CD4-positive, alpha-beta T cell treated with Interleukin-4 for 4 hours (primary cell): ENCODE data around the gene SYNC.
A peak's percentile ranks its signal among the peaks of the same experiment; 100 is the strongest.
"Not testable (repeated sequence)": the region's sequence is repeated elsewhere in the genome, so short reads cannot be mapped to it uniquely, and the experiment has no call there.

Experiments
- DNase-seq: peaks from one replicate; pipeline ENCODE4 v3.0.0-alpha.2; 2020

The SYNC gene

DNA sequence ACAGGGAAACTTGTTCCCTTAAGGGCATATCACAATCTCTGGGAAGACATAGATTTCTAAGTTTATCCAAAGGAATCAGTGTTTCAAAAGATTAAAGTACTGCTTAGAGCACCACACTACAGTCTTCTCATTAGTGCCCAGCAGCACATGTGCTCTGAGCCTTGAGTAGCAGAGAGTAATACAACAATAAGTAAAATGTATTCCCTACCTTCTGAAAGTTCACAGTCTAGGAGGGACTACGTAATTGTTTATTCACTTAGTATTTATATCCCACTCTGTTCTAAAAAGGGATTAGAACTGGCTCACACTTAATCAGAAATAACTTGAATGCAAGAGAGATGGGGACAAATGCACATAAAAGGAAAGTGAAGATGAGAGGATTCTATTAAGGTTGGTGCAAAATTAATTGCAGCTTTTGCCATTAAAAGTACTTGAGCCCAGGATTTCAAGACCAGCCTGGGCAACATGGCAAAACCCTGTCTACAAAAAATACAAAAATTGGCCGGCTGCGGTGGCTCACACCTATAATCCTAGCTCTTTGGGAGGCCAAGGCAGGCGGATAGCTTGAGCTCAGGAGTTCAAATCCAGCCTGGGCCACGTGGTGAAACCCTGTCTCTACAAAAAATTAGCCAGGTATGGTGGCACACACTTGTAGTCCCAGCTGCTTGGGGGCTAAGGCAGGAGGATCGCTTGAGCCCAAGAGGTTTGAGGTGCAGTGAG is 9.0 kb downstream of the SYNC start:
- DNase-seq = no peak

DNA sequence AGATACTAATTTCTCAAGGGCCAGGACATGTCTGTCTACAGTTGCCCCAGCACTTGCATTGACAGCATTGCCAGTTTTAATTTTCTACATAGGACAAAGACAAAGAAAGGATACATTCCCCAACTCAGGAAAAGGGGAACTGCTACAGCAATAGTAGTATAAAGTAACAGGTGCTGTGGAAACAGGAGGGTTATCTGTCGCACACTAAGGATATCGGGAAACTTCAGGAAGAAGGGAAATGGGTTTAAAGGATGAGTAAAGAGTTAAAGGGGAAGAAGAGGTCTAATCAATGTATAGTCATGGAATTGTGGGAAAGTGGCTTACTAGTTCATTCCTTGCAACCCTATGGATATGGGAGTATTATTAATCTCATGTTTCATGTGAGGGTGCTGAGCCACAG is 16.2 kb downstream of the SYNC start:
- DNase-seq = no peak

DNA sequence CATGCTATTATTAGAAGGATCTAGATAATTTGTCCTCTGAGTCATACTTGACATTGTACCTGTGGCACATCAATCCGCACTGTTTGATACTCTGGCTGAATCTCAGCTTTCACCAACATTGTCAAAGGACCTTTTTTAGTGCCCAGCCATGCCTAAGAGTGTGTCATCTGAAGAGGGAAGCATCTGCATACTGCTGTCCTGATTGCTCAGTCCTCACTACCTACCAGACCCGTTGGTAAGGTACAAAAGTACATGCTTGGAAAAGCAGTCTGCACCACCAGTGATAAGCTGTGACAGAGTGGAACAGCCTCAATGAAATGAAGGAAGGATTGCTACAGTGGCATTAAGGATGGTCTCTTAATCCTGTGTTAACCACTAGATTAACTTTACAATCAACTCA is 17.1 kb downstream of the SYNC start:
- no peak for DNase-seq

DNA sequence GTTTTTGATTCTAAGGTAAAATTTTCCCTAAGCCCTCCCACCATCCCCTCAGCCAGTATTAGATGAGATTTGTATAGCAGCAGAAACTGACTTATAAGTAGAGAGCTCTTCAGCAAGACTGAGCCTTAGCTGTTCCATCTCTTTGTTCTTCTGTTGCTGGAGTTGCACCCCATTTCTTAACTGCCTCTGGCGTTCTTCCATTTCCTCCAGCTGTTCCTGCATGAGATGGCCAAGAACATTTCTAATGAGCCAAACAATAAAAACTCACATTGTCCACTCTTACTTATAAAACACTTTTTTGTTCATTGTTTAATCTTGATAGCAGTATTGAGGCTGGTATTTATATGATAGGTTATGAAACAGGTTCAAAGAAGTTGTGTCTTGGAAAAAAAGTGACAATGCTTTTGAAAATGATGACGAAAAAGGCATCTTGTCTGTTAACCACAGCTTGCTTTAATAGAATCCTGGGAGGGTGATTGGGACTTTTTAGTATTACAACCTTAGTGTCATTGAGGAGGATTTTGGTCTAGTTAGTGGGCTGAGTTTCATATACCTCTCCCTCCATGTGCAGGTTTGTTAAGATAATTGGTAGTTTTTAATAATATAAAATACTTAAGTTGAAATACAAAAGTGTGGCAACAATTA is 18.3 kb downstream of the SYNC start:
- no peak for DNase-seq

DNA sequence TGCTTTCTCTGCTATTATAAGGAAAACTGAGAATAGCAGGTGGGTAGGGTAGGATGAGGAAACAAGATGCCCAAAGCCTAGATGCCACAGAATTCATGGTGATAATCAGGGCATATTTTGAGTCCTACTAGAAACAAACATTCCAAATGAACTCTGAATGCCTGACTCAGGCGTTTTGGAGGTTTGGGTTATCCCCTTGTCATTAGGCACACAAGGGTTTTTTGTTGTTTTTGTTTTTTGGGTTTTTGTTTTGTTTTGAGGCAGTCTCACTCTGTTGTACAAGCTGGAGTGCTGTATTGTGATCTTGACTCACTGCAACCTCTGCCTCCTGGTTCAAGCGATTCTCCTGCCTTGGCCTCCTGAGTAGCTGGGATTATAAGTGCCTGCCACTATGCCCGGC is 19.2 kb downstream of the SYNC start:
- DNase-seq = no peak

DNA sequence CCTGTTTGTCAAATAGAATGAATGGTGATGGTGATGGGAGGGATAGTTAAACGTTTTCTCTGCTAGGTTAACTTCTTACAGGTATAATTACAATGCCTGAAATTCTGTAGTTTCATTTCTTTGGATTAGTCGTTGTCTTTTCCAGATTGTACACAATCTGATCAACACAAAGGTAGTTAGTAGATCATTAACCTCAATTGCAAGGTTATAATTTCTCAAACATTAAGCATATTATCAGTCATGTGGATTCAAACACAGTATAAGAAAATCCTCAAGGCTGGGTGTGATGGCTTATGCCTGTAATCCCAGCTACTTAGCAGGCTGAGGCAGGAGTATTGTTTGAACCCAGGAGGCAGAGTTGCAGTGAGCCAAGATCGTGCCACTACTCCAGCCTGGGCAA is 20.6 kb downstream of the SYNC start:
- DNase-seq = no peak

DNA sequence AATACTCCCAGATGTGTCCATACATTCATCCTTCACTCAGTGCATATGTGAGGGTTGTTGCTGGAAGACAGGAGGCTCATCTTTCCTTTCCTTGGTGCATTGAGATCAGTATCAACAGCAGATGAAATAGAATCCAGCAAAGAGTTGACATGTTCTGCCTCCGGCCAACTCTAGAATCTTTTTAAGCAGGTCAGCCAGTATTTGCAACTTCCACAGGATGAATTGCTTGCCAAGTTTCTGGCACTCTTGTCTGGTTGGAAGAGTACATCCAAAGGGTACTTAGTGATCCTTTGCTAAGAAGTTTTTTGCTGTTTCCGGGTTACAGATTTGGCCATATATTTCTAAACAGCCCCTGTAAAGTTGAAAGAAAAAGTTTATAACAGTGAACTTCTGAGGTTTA is 21.1 kb downstream of the SYNC start:
- DNase-seq = no peak

DNA sequence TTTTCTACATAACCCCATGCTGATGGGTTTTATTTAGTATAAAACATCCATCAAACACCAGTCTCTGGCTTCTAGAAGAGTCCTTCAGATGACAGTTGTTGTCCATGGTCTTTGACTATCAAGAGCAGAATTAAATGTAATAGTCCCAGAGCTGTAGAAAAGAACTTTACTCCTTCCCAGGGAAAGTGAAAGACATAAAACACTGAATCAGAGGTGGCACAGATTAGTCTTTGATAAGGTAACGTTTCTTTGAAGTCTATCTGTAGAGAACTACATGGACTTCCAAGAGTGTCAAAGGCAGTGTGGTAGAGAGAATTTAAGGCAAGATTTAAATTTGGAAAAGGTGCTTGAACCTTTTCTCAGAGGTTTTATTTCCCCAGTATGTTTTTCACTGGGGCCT is 21.9 kb downstream of the SYNC start:
- DNase-seq = no peak

DNA sequence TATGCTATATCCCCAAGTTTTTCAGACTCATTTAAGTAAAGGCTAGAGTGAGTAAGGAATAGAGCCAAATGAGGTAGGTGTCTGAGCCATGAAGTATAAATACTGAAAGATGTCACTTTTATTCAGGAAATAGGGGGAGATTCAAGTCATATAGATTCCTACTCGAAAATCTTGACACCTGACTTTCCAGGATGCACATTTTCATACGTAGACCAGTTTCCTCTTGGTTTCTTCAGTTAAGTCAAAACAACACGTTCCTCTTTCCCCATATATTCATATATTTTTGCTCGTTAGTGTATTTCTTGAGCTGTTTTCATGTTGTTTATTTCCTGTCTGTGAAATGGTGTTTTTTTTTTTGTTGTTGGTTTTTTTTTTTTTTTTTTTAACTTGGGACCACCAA is 22.6 kb downstream of the SYNC start:
- DNase-seq = not testable (repeated sequence)

DNA sequence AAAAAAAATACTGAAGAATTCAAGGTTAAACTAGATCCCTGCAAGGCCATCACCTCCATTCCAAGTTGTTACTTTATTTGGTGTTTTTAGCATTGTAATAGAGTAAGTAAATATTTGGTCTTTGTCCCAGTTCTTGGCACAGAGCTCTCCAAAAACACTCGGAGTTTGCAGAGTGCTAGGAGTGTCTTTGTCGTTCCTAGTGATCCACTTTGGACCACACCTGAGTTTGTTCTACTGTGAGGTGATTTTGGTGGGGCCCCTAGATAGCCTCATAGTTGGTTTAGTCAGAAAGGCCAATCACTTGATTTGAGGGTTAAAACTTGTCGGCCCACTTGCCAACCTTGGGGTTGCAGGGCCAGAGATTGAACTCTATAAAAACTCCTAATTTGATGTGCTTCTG is 25.6 kb downstream of the SYNC start:
- DNase-seq = no peak

DNA sequence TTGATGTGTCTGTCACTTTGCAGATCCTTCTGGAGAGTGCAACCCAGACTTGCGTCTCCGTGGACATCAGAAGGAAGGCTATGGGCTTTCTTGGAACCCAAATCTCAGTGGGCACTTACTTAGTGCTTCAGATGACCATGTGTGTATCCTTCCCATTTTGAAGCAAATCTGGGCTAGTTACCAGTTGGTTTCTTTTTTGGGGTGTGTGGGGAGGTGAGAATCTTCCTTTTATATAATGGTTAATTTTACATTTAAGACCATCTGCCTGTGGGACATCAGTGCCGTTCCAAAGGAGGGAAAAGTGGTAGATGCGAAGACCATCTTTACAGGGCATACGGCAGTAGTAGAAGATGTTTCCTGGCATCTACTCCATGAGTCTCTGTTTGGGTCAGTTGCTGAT is 33.9 kb downstream of the SYNC start:
- not testable (repeated sequence) for DNase-seq

DNA sequence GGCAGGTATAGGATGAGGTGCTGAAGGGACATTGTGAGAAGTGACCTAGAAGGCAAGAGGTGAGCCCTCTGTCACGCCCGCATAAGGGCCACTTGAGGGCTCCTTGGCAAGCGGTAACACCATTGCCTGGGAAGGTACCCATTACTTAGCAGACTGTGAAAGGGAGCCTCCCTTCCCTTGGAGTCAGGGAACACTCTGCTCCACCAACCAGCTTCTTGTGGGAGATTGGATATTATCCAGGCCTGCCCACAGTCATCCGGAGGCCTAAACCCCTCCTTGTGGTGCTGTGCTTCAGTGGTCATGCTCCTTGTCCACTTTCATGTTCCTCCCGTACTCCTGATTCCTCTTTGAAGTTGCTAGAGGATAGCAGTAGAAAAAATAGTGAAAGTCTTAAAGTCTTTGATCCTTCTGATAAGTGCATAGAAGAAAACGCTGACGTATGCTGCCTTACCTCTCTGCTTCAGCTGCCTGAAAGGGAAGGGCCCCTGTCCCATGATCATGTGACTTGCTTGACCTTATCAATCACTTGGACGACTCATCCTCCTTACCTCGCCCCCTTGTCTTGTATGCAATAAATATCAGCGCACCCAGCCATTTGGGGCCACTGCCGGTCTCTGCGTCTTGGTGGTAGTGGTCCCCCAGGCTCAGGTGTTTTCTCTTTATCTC is 35.5 kb downstream of the SYNC start:
- DNase-seq = no peak

DNA sequence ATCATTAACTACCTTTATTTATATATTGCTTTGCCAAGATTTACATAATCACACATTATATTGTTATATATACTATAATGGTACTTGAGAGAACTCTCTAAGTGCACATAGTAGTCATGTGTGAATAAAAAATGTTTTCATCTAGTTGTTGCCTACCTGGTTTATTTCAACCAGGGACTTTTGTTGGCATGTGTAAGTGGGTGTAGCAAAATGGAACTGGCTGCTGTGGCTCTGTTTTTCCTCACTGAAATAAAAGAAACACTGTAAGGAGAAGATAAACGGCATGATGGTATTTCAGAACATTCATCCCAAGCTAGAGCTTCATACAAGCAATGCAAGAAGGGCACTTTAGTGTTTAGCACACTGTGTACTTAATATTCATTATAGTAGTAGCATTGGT is 36.7 kb downstream of the SYNC start:
- DNase-seq = no peak

DNA sequence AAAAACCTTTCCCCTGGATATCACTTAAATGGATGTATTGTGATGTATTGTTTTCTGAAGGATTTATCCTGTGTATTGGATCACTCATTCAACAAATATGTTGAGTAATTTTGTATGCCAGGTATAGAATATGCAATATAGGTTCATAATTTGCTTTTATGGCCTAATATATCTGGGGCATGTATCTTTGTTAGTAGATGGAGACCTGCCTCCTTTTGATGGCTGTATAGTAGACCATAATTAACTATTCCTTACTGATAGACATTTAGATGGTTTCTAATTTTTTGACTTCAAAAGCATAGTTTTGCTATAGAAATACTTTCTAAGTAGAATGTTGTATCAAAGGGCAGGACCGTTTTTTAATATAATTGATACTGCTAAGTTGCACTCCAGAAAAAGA is 43.0 kb downstream of the SYNC start:
- no peak for DNase-seq

DNA sequence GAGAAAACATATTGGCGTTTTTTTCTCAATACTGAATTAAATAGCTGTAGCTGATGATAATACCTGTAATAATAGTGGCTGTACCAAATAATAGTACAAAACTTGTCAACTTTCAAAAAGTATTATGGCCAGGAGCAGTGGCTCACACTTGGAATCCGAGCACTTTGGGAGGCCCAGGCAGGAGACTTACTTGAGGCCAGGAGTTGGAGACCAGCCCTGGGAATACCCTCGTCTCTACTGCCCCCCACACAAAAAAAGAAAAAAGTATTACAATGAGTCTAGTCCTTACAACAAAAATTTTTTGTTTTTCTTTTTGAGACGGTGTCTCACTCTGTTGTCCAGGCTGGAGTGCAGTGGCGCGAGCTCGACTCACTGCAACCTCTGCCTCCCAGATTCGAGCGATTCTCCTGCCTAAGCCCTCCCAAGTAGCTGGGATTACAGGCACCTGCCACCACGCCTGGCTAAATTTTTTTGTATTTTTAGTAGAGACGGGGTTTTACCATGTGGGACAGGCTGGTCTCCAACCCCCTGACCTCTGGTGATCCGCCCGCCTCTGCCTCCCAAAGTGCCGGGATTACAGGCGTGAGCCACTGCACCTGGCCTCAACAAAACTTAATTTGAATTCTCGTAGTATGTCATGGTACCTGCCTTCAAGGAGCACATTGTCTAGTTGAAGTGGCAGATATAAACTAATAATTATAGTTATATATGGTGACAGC is 50.2 kb downstream of the SYNC start:
- no peak for DNase-seq

DNA sequence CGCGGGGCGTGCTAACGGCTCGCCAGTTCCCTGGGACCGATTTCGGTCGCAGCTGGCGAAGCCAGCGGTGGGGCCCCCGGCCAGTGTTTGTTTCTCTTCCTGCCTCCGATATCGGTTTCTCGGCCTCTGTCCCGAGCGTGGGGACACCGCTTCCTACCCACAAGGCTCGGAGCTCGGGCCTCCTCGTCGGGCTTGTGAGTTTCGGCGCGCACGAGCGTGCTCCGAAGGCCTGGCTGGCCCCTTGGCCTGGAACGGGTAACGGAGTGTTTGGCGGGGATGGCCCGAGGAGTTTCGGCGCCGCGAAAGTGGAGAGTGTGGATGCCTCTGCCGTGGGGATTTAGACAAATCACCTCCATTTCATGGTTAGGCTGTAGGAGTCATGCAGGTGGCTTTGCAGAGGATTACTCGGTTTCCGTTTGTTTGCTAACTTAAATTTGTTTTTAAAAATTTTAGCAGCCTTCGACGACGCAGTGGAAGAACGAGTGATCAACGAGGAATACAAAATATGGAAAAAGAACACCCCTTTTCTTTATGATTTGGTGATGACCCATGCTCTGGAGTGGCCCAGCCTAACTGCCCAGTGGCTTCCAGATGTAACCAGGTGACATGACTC is 51.0 kb downstream of the SYNC start:
- no peak for DNase-seq

DNA sequence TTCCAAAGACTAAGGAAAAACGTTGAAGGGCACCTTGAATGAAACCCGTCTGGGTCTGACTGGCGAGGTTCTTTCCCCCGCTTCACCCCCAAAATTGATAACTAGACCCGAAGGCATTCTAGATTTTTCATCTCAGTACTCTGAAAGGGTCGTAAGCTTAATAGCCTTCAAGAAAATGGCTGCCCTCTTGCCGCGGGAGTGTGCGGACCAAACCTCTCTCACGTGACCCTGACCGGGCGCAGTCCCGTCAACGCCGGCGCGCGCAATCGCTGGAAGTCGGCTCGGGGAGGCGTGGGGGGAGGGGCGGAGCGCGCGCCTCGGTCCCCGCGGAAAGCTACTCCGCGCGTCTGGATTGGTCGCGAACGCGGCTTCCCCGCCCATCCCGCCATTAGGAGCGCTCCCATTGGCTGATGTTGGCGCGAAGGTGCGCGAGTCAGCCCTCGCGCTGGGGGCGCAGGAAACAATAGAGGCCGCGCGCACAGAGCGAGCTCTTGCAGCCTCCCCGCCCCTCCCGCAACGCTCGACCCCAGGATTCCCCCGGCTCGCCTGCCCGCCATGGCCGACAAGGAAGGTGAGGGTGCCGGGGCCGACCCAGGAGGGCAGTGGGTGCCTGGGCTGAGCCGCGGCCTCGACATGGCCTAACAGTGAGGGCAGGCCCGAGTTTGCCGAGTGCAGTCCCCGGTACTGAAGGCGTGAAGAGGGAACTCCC is 51.7 kb downstream of the SYNC start, which contains the start of gene RBBP4:
Gene RBBP4, plus strand, starts transcription at position 457 of the 709 bp plus-strand sequence. Its CDS starts 99 bp downstream, at position 556.
- peak; percentile 98 for DNase-seq

DNA sequence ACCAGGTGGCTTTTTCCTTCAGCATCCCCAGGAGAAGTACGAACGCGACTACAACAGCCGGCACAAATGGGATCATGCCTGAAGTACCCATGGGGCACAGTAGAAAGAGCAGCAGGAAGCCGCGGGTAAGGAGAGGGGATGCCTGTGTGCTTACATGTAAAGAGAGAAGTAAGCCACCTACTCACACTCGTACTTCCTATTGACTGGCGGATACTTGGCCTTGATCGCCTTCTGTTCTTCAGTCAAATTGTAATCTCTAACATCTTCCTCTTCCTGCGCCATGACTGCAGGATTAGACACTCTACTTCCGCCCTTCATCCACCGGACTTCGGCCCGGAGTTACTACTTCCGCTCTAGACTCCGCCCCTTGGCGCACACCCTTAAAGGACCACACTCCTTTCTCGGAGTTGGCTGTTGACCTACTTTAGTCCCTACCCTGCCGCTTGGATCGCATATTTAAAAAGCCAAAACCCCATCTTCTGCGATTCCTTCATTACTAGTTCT is 52.3 kb downstream of the SYNC start, which contains the start of gene ZBTB8OS:
Gene ZBTB8OS, minus strand, starts transcription at position 303 of the 504 bp plus-strand sequence. Its CDS starts 21 bp downstream, at position 282.
- DNase-seq = peak; percentile 94

DNA sequence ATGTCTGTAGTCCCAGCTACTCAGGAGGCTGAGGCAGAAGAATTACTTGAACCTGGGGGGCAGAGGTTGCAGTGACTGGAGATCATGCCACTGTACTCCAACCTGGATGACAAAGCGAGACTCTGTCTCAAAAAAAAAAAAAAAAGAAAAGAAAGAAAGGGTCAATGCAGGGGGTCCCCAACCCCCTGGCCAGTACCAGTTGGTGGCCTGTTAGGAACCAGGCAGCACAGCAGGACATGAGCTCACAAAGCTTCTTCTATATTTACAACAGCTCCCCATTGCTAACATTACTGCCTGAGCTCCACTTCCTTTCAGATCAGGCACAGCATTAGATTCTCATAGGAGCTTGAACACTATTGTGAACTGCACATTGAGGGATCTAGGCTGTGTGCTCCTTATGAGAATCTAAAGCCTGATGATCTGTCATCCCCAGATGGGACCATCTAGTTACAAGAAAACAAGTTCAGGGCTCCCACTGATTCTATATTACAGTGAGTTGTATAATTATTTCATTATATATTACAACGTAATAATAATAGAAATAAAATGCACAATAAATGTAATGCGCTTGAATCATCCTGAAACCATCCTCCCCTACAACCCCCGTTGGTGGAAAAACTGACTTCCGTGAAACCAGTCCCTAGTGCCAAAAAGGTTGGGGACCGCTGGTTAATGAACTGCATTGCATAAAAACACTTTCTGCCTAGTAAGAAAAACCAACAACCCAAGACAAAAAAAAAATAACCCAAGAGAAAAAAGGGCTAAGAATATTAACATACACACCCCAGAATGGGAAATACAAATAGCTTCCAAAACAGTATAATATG is 55.0 kb downstream of the SYNC start:
- no peak for DNase-seq

DNA sequence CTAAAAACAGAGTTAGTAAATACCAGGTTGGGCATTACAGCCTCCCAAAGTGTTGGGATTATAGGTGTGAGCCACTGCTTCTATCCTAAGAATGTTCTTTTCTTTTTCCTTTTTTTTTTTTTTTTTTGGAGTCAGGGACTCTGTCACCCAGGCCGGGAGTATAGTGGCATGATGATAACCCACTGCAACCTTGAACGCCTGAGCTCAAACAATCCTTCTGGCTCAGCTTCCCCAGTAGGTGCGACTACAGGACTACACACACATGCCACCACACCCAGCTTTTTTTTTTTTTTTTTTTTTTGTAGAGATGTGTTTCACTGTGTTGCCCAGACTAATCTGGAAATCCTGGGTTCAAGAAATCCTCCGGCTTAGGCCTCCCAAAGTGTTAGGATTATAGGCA is 58.1 kb downstream of the SYNC start:
- no peak for DNase-seq

DNA sequence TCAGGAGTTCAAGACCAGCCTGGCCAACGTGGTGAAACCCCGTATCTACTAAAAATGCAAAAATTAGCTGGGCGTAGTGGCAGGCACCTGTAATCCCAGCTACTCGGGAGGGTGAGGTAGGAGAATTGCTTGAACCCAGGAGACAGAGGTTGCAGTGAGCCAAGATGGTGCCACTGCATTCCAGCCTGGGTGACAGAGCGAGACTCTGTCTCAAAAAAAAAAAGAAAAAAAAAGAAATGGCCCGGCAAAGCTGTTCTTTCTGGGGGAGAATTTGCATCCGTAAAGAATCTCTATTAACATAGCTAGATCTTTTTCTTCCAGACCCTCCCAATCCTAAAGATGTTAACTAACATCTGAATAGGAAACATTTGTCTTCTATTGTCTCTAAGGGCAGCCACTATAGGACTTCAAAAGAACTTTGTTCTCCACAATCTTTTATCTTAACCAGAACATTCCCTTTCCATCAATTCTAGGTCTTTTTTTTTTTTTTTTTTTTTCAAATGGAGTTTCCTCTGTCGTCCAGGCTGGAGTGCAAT is 60.2 kb downstream of the SYNC start:
- DNase-seq = not testable (repeated sequence)
